Subcutaneous abdominal adipose tissue (tissue), 5 donors: Measurements from ENCODE around the gene GNB1.

ENCODE experiments used
- H3K27ac ChIP-seq: one replicate; pipeline ENCODE4 v1.7.0; 2013; ENCODE audit warnings: low read depth, mild to moderate bottlenecking, inconsistent platforms, low read length, moderate library complexity
- H3K27me3 ChIP-seq, 5 donors: one replicate each; pipeline ENCODE4 v1.7.0; 2013; ENCODE audit warnings: low read length in 5 of 5, inconsistent platforms in 1 of 5; ENCODE audit not compliant: control insufficient read depth in 5 of 5, insufficient read depth in 4 of 5
- H3K36me3 ChIP-seq, 5 donors: one replicate each; pipeline ENCODE4 v1.7.0; 2013; ENCODE audit warnings: low read length in 5 of 5; ENCODE audit not compliant: control insufficient read depth in 5 of 5, insufficient read depth in 5 of 5
- H3K4me1 ChIP-seq, 5 donors: one replicate each; pipeline ENCODE4 v1.7.0; 2013; ENCODE audit warnings: low read length in 5 of 5, mild to moderate bottlenecking in 3 of 5, moderate library complexity in 1 of 5; ENCODE audit not compliant: control insufficient read depth in 5 of 5, insufficient read depth in 5 of 5
- H3K4me3 ChIP-seq, 5 donors: one replicate each; pipeline ENCODE4 v1.7.0; 2013; ENCODE audit warnings: low read length in 5 of 5, low read depth in 1 of 5
- H3K9ac ChIP-seq, 5 donors: one replicate each; pipeline ENCODE4 v1.7.0; 2013; ENCODE audit warnings: low read length in 5 of 5, mild to moderate bottlenecking in 4 of 5, moderate library complexity in 3 of 5
- H3K9me3 ChIP-seq, 5 donors: one replicate each; pipeline ENCODE4 v1.7.0; 2013; ENCODE audit warnings: low read length in 5 of 5; ENCODE audit not compliant: control insufficient read depth in 5 of 5
- donor health status: healthy.
- donor health status: healthy.
- donor health status: healthy.
- donor health status: healthy.
- donor health status: healthy.

GNB1 gene

DNA sequence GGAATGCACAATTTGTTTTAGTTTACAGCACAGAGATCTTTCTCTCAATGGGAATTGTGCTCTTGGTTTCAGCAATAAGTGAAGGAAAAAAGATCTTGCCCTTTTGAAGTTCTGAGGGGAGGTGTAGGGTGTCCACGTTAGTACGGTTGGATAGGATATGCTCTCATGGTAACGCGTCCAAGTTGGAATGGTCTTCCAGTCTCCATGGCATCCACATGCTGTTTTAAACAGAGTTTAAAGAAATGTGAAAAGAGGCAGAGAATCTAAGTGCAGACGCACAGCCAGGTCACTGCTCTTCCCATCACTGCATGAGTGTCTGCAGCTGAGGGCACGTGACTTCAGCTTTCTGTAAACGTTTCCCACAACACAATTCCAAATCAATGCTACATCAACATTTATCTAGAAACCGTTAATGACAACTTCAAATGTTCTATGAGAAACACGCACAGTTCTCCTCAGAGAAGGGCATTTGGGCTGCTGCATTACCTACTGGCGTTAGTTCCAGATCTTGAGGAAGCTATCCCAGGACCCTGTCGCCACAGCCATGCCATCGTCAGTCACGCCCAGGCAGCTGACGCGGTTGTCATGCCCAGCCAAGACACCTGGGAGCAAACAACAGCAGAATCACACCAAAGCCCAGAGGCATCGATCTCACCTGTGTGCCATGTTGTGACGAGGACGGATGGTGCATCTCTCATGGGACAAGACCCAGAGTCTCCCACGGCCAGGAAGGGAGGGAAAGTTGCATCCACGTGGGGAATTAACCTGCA lies 103.9 kb downstream of the GNB1 start:
- Histone ChIP-seq H3K9me3 (no peaks in the 10 kb centered on the region), H3K4me3 (no peak overlapping the region), H3K9ac (no peak overlapping the region), H3K36me3 (peaks cover 16 to 72% (median 69%) of the 10 kb centered on the region in 5 donors), H3K27me3 (no peaks in the 10 kb centered on the region), H3K27ac (no peak overlapping the region), H3K4me1 (peaks cover 9 to 34% (median 29%) of the 10 kb centered on the region in 5 donors)

DNA sequence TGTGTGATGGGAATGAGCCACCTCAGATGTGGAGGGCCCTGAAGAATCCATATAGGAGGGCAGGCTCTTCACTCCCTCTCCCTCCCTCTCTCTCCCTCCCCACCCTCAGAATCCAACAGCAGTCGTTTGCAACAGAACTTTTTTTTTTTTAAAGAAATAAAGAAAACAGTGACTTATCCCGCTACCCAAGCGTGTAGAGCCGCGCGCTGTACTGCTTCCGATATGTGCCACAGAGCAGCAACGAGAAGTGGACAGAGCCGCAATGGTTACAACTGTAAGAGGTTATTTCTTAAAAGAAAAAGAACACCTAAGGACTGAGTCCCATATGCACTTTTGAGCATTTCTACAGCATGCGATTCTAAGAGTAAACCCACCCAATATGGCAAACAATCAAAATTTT lies 105.2 kb downstream of the GNB1 start:
- Histone ChIP-seq H3K9ac (no peak overlapping the region), H3K27ac (no peak overlapping the region), H3K9me3 (no peaks in the 10 kb centered on the region), H3K36me3 (peaks cover 14 to 60% (median 58%) of the 10 kb centered on the region in 5 donors), H3K4me1 (peaks cover 9 to 48% (median 42%) of the 10 kb centered on the region in 5 donors), H3K4me3 (no peak overlapping the region), H3K27me3 (no peaks in the 10 kb centered on the region)

DNA sequence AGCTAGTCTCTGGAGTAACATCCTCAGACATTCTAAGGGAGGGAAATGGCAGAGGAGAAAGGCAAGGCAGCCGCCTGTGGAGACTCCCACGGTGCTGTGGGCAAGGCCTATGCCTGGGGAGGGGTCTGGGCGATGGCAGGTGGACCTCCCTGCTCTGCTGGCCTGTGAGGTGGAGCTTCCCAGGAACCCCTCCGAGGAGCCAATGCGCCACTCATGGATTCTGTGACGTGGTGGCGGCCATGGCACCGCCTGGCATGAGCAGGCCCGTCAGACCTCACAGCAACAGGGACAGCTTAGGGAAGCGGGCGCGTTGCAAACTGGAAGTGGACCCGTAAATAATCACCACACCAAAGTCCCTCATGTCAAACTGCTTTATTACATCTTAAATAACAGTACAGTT lies 106.0 kb downstream of the GNB1 start:
- peaks cover 11 to 55% (median 50%) of the 10 kb centered on the region in 5 donors for H3K4me1 ChIP-seq
- no peaks in the 10 kb centered on the region for H3K9me3 ChIP-seq
- H3K36me3 ChIP-seq: peaks cover 14 to 53% (median 51%) of the 10 kb centered on the region in 5 donors
- no peak overlapping the region for H3K27ac ChIP-seq
- H3K9ac ChIP-seq: no peak overlapping the region
- no peak overlapping the region for H3K4me3 ChIP-seq
- no peaks in the 10 kb centered on the region for H3K27me3 ChIP-seq

DNA sequence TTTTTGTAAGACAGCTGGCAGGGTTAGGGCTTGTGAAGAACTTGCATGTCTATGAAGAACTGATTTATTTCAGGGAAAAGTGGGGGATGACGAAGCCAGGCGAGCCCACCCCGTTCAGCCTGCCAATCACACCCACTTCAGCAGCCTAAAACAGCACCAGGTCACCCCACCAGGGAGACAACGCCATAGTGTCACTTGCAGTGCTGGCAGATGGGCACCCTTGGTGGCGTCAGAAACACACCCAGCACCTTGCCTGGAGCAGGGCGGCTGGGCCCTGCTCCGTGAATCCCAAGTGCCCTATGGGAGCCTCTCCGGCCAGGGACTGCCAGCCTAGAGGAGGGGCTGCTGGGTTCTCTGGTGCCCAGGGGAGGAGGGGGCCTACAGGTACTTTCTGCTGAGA lies 107.6 kb downstream of the GNB1 start:
- no peaks in the 10 kb centered on the region for H3K27me3 ChIP-seq
- no peaks in the 10 kb centered on the region for H3K9me3 ChIP-seq
- H3K4me3 ChIP-seq: peak overlapping the region in 1 of 5 donors; percentile 47
- H3K36me3 ChIP-seq: peaks cover 14 to 39% (median 37%) of the 10 kb centered on the region in 5 donors
- H3K27ac ChIP-seq: peak overlapping the region; percentile 54
- peak overlapping the region in 2 of 5 donors; percentile 28 to 66 for H3K9ac ChIP-seq
- H3K4me1 ChIP-seq: peaks cover 8 to 61% (median 53%) of the 10 kb centered on the region in 5 donors

DNA sequence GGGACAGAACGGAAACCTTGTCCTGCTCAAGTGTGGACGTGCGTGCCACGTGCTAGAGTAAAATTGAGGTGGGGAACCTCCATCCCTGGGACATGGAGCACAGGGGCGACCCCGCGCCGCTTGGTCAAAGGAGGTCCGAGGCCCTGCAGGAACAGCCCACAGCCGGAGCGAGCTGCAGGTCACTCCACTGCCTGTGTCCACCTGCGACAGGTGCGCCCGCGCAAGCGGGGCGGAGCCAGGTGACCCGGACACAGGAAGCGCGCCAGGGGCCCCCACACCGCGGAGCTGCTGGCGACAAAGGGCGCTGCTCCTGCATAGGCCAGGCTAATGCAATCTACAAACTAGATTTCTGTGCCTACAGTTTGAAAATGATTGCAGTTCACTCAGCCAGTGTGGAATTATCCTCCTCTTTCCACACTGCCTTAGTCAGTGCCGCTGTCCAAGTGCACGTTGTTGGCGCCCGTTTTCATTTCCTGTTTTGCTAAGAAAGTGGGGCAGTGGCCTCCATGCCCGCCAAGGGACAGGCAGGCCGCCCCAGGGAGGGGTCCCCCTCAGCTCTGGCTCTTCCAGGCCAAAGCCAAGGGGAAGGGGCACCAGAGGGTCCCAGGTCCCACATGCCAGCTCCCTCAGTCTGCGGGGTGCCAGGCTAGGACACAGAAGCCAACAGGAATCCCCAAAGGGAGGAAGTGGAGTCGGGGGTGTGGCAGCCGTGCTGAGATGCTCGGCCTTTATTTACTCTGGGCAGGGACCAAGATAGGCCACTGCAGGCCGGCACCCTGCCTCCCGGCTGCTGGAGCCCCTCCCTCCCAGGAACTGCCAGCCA lies 108.3 kb downstream of the GNB1 start:
- peak overlapping the region; percentile 54 for H3K27ac ChIP-seq
- peaks cover 8 to 59% (median 52%) of the 10 kb centered on the region in 5 donors for H3K4me1 ChIP-seq
- no peaks in the 10 kb centered on the region for H3K27me3 ChIP-seq
- H3K36me3 ChIP-seq: peaks cover 14 to 32% (median 30%) of the 10 kb centered on the region in 5 donors
- peak overlapping the region in 4 of 5 donors; percentile 22 to 49 (median 45) for H3K4me3 ChIP-seq
- peak overlapping the region in 3 of 5 donors; percentile 1 to 66 (median 28) for H3K9ac ChIP-seq
- H3K9me3 ChIP-seq: no peaks in the 10 kb centered on the region

DNA sequence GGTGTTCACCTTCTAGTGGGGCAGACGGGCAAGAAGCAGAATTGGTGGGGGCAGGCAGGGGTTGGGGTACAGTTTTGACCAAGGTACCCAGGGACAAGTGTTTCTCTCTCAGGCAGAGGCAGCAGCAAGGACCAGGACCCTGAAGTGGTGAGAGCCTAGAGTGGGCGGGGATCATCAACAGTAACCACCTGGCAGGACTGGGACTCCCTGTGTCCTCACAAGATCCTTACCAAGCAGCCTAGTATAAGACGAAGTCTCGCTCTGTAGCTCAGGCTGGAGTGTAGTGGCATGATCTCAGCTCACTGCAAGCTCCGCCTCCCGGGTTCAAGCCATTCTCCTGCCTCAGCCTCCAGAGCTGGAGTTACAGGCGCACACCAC lies 109.4 kb downstream of the GNB1 start:
- Histone ChIP-seq H3K4me3 (no peak overlapping the region), H3K27ac (no peak overlapping the region), H3K9ac (no peak overlapping the region), H3K9me3 (no peaks in the 10 kb centered on the region), H3K4me1 (peaks cover 13 to 67% (median 62%) of the 10 kb centered on the region in 5 donors), H3K27me3 (no peaks in the 10 kb centered on the region), H3K36me3 (peaks cover 10 to 21% (median 19%) of the 10 kb centered on the region in 5 donors)

DNA sequence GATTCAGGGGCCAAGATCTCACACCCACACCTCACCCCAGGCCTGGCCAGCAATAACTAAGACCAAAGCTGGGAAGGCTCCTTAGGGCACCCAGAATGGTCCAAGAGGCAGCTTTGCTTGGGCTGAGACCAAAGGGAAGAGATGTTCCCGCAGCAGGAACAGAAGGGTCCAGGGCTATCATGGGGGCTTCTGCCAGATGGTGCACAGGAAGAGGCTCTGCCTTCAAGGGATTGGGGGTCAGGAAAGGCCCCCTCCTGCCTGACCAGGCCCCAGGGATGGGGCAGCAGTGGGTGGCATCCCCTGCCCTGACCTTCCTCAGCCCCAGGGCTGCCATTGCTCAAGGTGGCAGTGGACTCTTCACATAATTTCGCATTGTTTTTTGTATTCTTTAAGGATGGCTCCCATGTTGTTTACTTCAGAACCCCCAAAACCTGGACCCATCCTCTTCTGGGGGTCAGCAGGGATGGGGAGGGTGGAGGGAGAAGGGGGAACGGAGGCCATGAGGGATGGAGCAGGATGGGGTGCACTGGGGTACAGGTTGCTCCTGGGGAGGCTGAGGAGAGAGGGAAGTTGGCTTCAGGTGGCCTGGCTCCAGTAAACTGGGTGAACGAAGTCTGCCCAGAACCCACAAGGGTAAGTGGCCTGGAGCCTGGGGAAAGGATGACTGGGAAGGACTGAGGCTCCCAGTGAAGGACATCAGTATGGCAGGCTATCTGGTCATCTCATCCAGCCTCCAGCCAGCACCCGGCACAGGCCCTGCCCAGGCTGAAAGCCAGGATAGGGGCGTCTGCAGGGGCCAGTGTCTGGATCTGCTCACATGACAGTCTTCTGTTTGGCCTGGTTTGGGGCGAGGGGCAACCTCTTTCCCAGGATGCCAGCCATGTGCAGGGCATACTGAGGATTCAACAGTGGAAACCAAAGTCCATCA lies 110.0 kb downstream of the GNB1 start:
- H3K9ac ChIP-seq: peak overlapping the region in 2 of 5 donors; percentile 51 to 56
- H3K4me3 ChIP-seq: peak overlapping the region in 1 of 5 donors; percentile 92
- H3K4me1 ChIP-seq: peaks cover 17 to 74% (median 69%) of the 10 kb centered on the region in 5 donors
- peak overlapping the region; percentile 60 for H3K27ac ChIP-seq
- peaks cover 4 to 14% (median 13%) of the 10 kb centered on the region in 5 donors for H3K36me3 ChIP-seq
- H3K9me3 ChIP-seq: no peaks in the 10 kb centered on the region
- no peaks in the 10 kb centered on the region for H3K27me3 ChIP-seq

DNA sequence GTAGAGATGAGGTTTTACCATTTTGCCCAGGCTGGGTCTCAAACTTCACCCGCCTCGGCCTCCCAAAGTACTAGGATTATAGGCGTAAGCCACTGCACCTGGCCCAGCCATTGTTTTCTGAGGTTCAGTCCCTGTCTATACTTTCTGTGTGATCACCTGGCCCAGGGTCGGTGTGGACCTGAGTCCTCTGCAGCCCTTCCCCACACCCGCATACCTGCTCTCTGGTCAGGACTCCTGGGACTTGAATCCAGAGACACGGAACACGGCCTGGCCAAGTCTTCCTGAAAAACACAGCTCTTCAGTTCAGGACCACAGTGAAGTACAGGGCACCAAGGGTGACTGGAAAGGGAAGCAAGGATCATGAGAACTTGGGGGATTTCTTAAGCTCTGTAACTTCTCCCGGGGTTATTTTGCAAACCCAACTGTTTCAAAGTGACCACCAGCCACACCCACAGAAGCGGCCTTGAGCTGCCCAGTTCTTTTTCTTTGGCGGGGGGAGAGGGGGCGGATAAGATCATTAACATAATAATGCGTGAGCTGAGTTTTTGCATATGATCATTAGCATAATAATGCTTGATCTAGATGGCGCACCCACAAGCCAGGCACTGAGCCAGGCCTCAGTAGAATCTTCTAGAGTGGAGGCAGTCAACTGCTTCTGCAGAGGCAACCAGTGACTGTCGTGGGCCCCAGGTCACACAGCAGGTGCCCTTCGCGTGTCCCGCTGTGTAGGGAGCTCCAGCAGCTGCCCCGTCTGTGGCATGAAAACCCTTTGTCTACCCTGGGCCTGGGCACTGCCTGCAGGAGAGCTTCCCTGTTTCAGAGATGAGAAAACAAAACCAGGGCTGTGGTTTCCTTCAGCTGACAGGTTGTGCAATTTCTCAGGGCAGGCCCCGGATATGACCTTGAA lies 110.9 kb downstream of the GNB1 start:
- Histone ChIP-seq H3K36me3 (peaks cover 0 to 5% (median 4%) of the 10 kb centered on the region in 5 donors), H3K9ac (peak overlapping the region in 3 of 5 donors; percentile 27 to 56 (median 42)), H3K4me3 (peak overlapping the region in 1 of 5 donors; percentile 92), H3K27me3 (no peaks in the 10 kb centered on the region), H3K27ac (peak overlapping the region; percentile 60), H3K9me3 (no peaks in the 10 kb centered on the region), H3K4me1 (peaks cover 23 to 83% (median 78%) of the 10 kb centered on the region in 5 donors)
